Right atrium auricular region (tissue), 2 donors: ENCODE data around the gene IGFL4. TPM values are rescaled to one million over a fixed set of nuclear protein-coding genes. Genes with fewer than 3 reads are reported as not detected.
"Not testable (repeated sequence)": the region's sequence is repeated elsewhere in the genome, so short reads cannot be mapped to it uniquely, and the experiment has no call there.

Experiments used
- DNase-seq: peaks from one replicate; pipeline ENCODE4 v3.0.0-alpha.2; 2019; ENCODE audit warnings: low spot score
- H3K27ac ChIP-seq, 2 donors: fragments of 200-600 bp; sonication (generic); 1 replicate in 1 of 2; 2 replicates in 1 of 2; pipeline ENCODE4 v1.5.1; 2016 to 2019
- H3K27me3 ChIP-seq, 2 donors: fragments of 200-600 bp; sonication (generic); one replicate each; pipeline versions ENCODE4 v1.5.1 to v1.6.0; 2017 to 2019
- H3K36me3 ChIP-seq: fragments of 200-600 bp; sonication (generic); one replicate; pipeline ENCODE4 v1.5.1; 2016
- H3K4me1 ChIP-seq, 2 donors: fragments of 200-600 bp; sonication (generic); one replicate each; pipeline versions ENCODE4 v1.5.1 to v1.6.0; 2017 to 2019
- H3K4me3 ChIP-seq, 2 donors: fragments of 200-600 bp; sonication (generic); 1 replicate in 1 of 2; 2 replicates in 1 of 2; pipeline ENCODE4 v1.5.1; 2017 to 2019; ENCODE audit warnings: mild to moderate bottlenecking in 1 of 2, moderate library complexity in 1 of 2
- H3K9me3 ChIP-seq, 2 donors: fragments of 200-600 bp; sonication (generic); one replicate each; pipeline ENCODE4 v1.5.1; 2019
- CTCF ChIP-seq, 2 donors: fragments of 200-600 bp; sonication (generic); IDR thresholded peaks; one replicate each; pipeline ENCODE4 v1.5.1; 2019; ENCODE audit warnings: antibody characterized with exemption in 2 of 2
- total RNA-seq, 2 donors: library from RNA; depleted of rRNA; stranded (reverse); fragments of >200 nt; gene quantifications; one replicate each; pipeline ENCODE4 v1.1.0, GENCODE V29; 2016

The IGFL4 gene
- total RNA-seq, 2 donors from 2014 or later = not detected

GRCh38 chr19:46081928-46082727 is 41.3 kb upstream of the IGFL4 start:
- H3K27me3 ChIP-seq = peaks cover 0 to 14% of the 10 kb centered on the region in 2 donors
- H3K9me3 ChIP-seq = peaks cover 4 to 40% of the 10 kb centered on the region in 2 donors
- H3K4me1 ChIP-seq = peaks cover 0 to 5% of the 10 kb centered on the region in 2 donors
- TF ChIP-seq CTCF (IDR thresholded peaks at IDR 0.05) = peak; percentile 45 to 69
- no peak overlapping the region for H3K4me3 ChIP-seq
- H3K27ac ChIP-seq = no peak overlapping the region
- H3K36me3 ChIP-seq = no peaks in the 10 kb centered on the region
- no peak for DNase-seq

- no peak overlapping the region for H3K4me3 ChIP-seq
- DNase-seq = no peak
- no peaks in the 10 kb centered on the region for H3K36me3 ChIP-seq
- no peak for TF ChIP-seq CTCF (IDR thresholded peaks at IDR 0.05)
- H3K4me1 ChIP-seq = peaks cover 0 to 8% of the 10 kb centered on the region in 2 donors
- peaks cover 10 to 23% of the 10 kb centered on the region in 2 donors for H3K27me3 ChIP-seq
- H3K9me3 ChIP-seq = peaks cover 0 to 26% of the 10 kb centered on the region in 2 donors
- no peak overlapping the region for H3K27ac ChIP-seq
Observed at GRCh38 chr19:46080561-46080960, 39.8 kb upstream of the IGFL4 start.

GRCh38 chr19:46079576-46079975 is 38.8 kb upstream of the IGFL4 start:
- no peak for TF ChIP-seq CTCF (IDR thresholded peaks at IDR 0.05)
- peaks cover 10 to 23% of the 10 kb centered on the region in 2 donors for H3K27me3 ChIP-seq
- H3K36me3 ChIP-seq = no peaks in the 10 kb centered on the region
- no peak overlapping the region for H3K27ac ChIP-seq
- H3K4me3 ChIP-seq = no peak overlapping the region
- no peak for DNase-seq
- H3K9me3 ChIP-seq = peaks cover 0 to 16% of the 10 kb centered on the region in 2 donors
- H3K4me1 ChIP-seq = peaks cover 0 to 8% of the 10 kb centered on the region in 2 donors

- TF ChIP-seq CTCF (IDR thresholded peaks at IDR 0.05) = peak in 1 of 2 donors; percentile 45
- not testable (repeated sequence) for H3K4me1 ChIP-seq
Observed at GRCh38 chr19:46078573-46079332, 38.0 kb upstream of the IGFL4 start.

GRCh38 chr19:46077815-46078167 is 37.0 kb upstream of the IGFL4 start:
- DNase-seq = no peak
- TF ChIP-seq CTCF (IDR thresholded peaks at IDR 0.05) = no peak
- peaks cover 0 to 8% of the 10 kb centered on the region in 2 donors for H3K4me1 ChIP-seq
- H3K27me3 ChIP-seq = peaks cover 10 to 23% of the 10 kb centered on the region in 2 donors
- no peak overlapping the region for H3K27ac ChIP-seq
- peaks cover 0 to 10% of the 10 kb centered on the region in 2 donors for H3K9me3 ChIP-seq
- no peak overlapping the region for H3K4me3 ChIP-seq
- H3K36me3 ChIP-seq = no peaks in the 10 kb centered on the region

More at GRCh38 chr19:46078573-46079332, 38.0 kb upstream of the IGFL4 start:
- not testable (repeated sequence) for H3K4me3 ChIP-seq, H3K36me3 ChIP-seq, H3K27ac ChIP-seq, DNase-seq
- H3K9me3 ChIP-seq = peaks cover 0 to 10% of the 10 kb centered on the region in 2 donors
- H3K27me3 ChIP-seq = peaks cover 10 to 23% of the 10 kb centered on the region in 2 donors
